WI38 (cell line): ENCODE results near the gene ME3.

Experiments used
- H3K4me3 ChIP-seq: 2 replicates; pipeline ENCODE4 v1.5.1; 2011; ENCODE audit warnings: low read depth, mild to moderate bottlenecking, control low read depth, low read length
- CTCF ChIP-seq: IDR thresholded peaks from 2 replicates; pipeline ENCODE4 v1.5.1; 2012; ENCODE audit warnings: low read depth, mild to moderate bottlenecking, control low read depth, low read length

The ME3 gene

GRCh38 chr11:86672007-86672621 is at the start of gene ME3:
Gene ME3, minus strand, starts transcription at chr11:86672616.
- H3K4me3 ChIP-seq = peak within 1 kb of the TSS; percentile 71
- no peak for TF ChIP-seq CTCF

GRCh38 chr11:86722006-86722405 is 49.6 kb upstream of the ME3 start:
- no peak overlapping the region for H3K4me3 ChIP-seq
- TF ChIP-seq CTCF = no peak

GRCh38 chr11:86720546-86720945 is 48.1 kb upstream of the ME3 start:
- no peak overlapping the region for H3K4me3 ChIP-seq
- no peak for TF ChIP-seq CTCF

GRCh38 chr11:86719781-86720463 is 47.5 kb upstream of the ME3 start:
- H3K4me3 ChIP-seq = no peak overlapping the region
- no peak for TF ChIP-seq CTCF

GRCh38 chr11:86718999-86719398 is 46.6 kb upstream of the ME3 start:
- TF ChIP-seq CTCF = no peak
- H3K4me3 ChIP-seq = no peak overlapping the region

- no peak for TF ChIP-seq CTCF
- no peak overlapping the region for H3K4me3 ChIP-seq
Observed at GRCh38 chr11:86718521-86718920, 46.1 kb upstream of the ME3 start.

- TF ChIP-seq CTCF = no peak
- no peak overlapping the region for H3K4me3 ChIP-seq
Observed at GRCh38 chr11:86717817-86718501, 45.5 kb upstream of the ME3 start.
